H1 (cell line): ENCODE results near the gene SENP6. TPM values are rescaled to one million over a fixed set of nuclear protein-coding genes. Genes with fewer than 3 reads are reported as not detected.

Source experiments
- CTCF ChIA-PET: fragments of 300-600 bp; sonication (Branson Sonifier 250); formaldehyde crosslinking; loops from one replicate; lab custom pipeline; 2021; ENCODE audit not compliant: partially characterized antibody; lab: Charles Lee
- POLR2A ChIA-PET: fragments of 300-600 bp; sonication (Branson Sonifier 250); formaldehyde crosslinking; loops from one replicate; lab custom pipeline; 2021; ENCODE audit warnings: inconsistent platforms; ENCODE audit not compliant: partially characterized antibody; lab: Charles Lee
- DNase-seq, 2 experiments: peaks; one replicate each; pipeline versions ENCODE4 v3.0.0 to v3.0.0-alpha.2; 2010 to 2022; ENCODE audit warnings: low spot score in 2 of 2, low read depth in 1 of 2, mixed read lengths in 1 of 2
- FAIRE-seq: peaks from 2 replicates; lab custom pipeline; 2011; peaks lifted over from hg19 to GRCh38; lab: Jason Lieb, UNC
- H2AFZ ChIP-seq: 2 replicates; pipeline ENCODE4 v1.8.1; 2012; ENCODE audit warnings: low read length, inconsistent platforms
- H2AK5ac ChIP-seq: 2 replicates; pipeline ENCODE4 v1.6.1; 2013; ENCODE audit warnings: low read depth, low read length
- H2BK120ac ChIP-seq: replicated peaks from 2 replicates; pipeline ENCODE3; 2013; ENCODE audit warnings: low read depth, low read length, inconsistent platforms
- H2BK12ac ChIP-seq: 2 replicates; pipeline ENCODE4 v1.6.1; 2013; ENCODE audit warnings: low read depth, low read length
- H2BK15ac ChIP-seq: 2 replicates; pipeline ENCODE4 v1.6.1; 2013; ENCODE audit warnings: low read length
- H2BK20ac ChIP-seq: 2 replicates; pipeline ENCODE4 v1.6.1; 2013; ENCODE audit warnings: low read length
- H2BK5ac ChIP-seq: 2 replicates; pipeline ENCODE4 v1.6.1; 2013; ENCODE audit warnings: low read depth, low read length
- H3K14ac ChIP-seq: 2 replicates; pipeline ENCODE4 v1.6.1; 2013; ENCODE audit warnings: inconsistent platforms; ENCODE audit not compliant: insufficient read length
- H3K18ac ChIP-seq: 2 replicates; pipeline ENCODE4 v1.6.1; 2013; ENCODE audit warnings: low read length; ENCODE audit errors: extremely low read depth
- H3K23ac ChIP-seq: 2 replicates; pipeline ENCODE4 v1.6.1; 2013; ENCODE audit warnings: inconsistent platforms; ENCODE audit not compliant: insufficient read length
- H3K23me2 ChIP-seq: 2 replicates; pipeline ENCODE4 v1.6.1; 2013; ENCODE audit warnings: low read depth, low read length
- H3K27ac ChIP-seq: 2 replicates; pipeline ENCODE4 v1.6.1; 2011; ENCODE audit warnings: low read depth, low read length, inconsistent platforms
- H3K27me3 ChIP-seq, 4 experiments: replicated peaks in 1 of 4; 1 replicate in 1 of 4; 2 replicates in 3 of 4; pipeline versions ENCODE4 v1.6.1 to v1.8.1; 2011 to 2013; ENCODE audit warnings: low read length in 3 of 4, mild to moderate bottlenecking in 3 of 4, inconsistent platforms in 2 of 4, mixed read lengths in 2 of 4, moderate library complexity in 1 of 4; ENCODE audit not compliant: control insufficient read depth in 3 of 4, insufficient read depth in 3 of 4; ENCODE audit errors: extremely low read depth in 1 of 4
- H3K36me3 ChIP-seq, 4 experiments: 2 replicates each; pipeline versions ENCODE4 v1.6.1 to v1.8.1; 2011 to 2013; ENCODE audit warnings: mild to moderate bottlenecking in 4 of 4, low read length in 3 of 4, moderate library complexity in 2 of 4, control low read depth in 1 of 4, inconsistent platforms in 1 of 4; ENCODE audit not compliant: insufficient read depth in 4 of 4, control insufficient read depth in 2 of 4
- H3K4ac ChIP-seq: replicated peaks from 2 replicates; pipeline ENCODE3; 2013; ENCODE audit warnings: low read length, low read depth, mixed read lengths, inconsistent platforms; ENCODE audit not compliant: insufficient read length
- H3K4me1 ChIP-seq, 4 experiments: replicated peaks in 1 of 4; 1 replicate in 1 of 4; 2 replicates in 3 of 4; pipeline versions ENCODE4 v1.6.1 to v1.8.1; 2011 to 2013; ENCODE audit warnings: low read length in 3 of 4, inconsistent platforms in 2 of 4, mixed read lengths in 1 of 4; ENCODE audit not compliant: insufficient read depth in 4 of 4, control insufficient read depth in 3 of 4
- H3K4me2 ChIP-seq, 2 experiments: 2 replicates each; pipeline versions ENCODE4 v1.6.1 to v1.8.1; 2011 to 2013; ENCODE audit warnings: low read depth in 2 of 2, low read length in 2 of 2, control low read depth in 1 of 2, inconsistent platforms in 1 of 2, mild to moderate bottlenecking in 1 of 2; ENCODE audit not compliant: insufficient read depth in 1 of 2
- H3K4me3 ChIP-seq, 4 experiments: fragments of 200-600, 300-600 bp in 1 of 4; sonication (generic), shearing (Covaris generic), sonication (Bioruptor Twin) in 1 of 4; 2 replicates each; pipeline versions ENCODE4 v1.5.1 to v1.8.1; 2011 to 2016; ENCODE audit warnings: low read length in 4 of 4, low read depth in 3 of 4, control low read depth in 2 of 4, inconsistent platforms in 2 of 4, mild to moderate bottlenecking in 2 of 4, mixed read lengths in 1 of 4, moderate library complexity in 1 of 4; ENCODE audit not compliant: insufficient read depth in 2 of 4; ENCODE audit errors: extremely low read depth in 1 of 4
- H3K56ac ChIP-seq: replicated peaks from 2 replicates; pipeline ENCODE3; 2013; ENCODE audit warnings: low read depth, mild to moderate bottlenecking, mixed read lengths, low read length, inconsistent platforms; ENCODE audit not compliant: insufficient read length
- H3K79me1 ChIP-seq: 2 replicates; pipeline ENCODE4 v1.6.1; 2013; ENCODE audit warnings: low read depth, low read length, control low read depth
- H3K79me2 ChIP-seq, 2 experiments: 2 replicates each; pipeline versions ENCODE4 v1.6.1 to v1.8.1; 2012 to 2013; ENCODE audit warnings: low read length in 2 of 2, mild to moderate bottlenecking in 2 of 2, inconsistent platforms in 1 of 2; ENCODE audit not compliant: insufficient read depth in 2 of 2, control insufficient read depth in 1 of 2
- H3K9ac ChIP-seq, 4 experiments: replicated peaks in 1 of 4; 1 replicate in 1 of 4; 2 replicates in 3 of 4; pipeline versions ENCODE4 v1.6.1 to v1.8.1; 2011 to 2013; ENCODE audit warnings: low read depth in 3 of 4, low read length in 3 of 4, control low read depth in 2 of 4, mild to moderate bottlenecking in 2 of 4, moderate library complexity in 2 of 4, inconsistent platforms in 1 of 4; ENCODE audit errors: extremely low read depth in 1 of 4
- H3K9me3 ChIP-seq, 2 experiments: 2 replicates each; pipeline versions ENCODE4 v1.6.1 to v1.8.1; 2012 to 2013; ENCODE audit warnings: mild to moderate bottlenecking in 2 of 2, moderate library complexity in 2 of 2, control low read depth in 1 of 2, inconsistent platforms in 1 of 2, low read depth in 1 of 2, low read length in 1 of 2, mixed read lengths in 1 of 2; ENCODE audit not compliant: insufficient read depth in 2 of 2
- H4K20me1 ChIP-seq, 2 experiments: replicated peaks in 1 of 2; 2 replicates each; pipeline versions ENCODE3 to v1.8.1; 2011 to 2013; ENCODE audit warnings: inconsistent platforms in 2 of 2, low read length in 2 of 2, mild to moderate bottlenecking in 1 of 2; ENCODE audit not compliant: insufficient read depth in 2 of 2, control insufficient read depth in 1 of 2
- H4K5ac ChIP-seq: 2 replicates; pipeline ENCODE4 v1.6.1; 2013; ENCODE audit warnings: low read length, low read depth, mixed read lengths, inconsistent platforms; ENCODE audit not compliant: insufficient read length
- H4K8ac ChIP-seq: 2 replicates; pipeline ENCODE4 v1.8.0; 2013; ENCODE audit warnings: mild to moderate bottlenecking, moderate library complexity, low read length, inconsistent platforms; ENCODE audit not compliant: insufficient read depth; ENCODE audit errors: extremely low read depth
- H4K91ac ChIP-seq: replicated peaks from 2 replicates; pipeline ENCODE3; 2013; ENCODE audit warnings: low read length, mixed read lengths, inconsistent platforms; ENCODE audit not compliant: insufficient read length
- CREB1 ChIP-seq: IDR thresholded peaks from 2 replicates; pipeline ENCODE4 v1.6.1; 2012; ENCODE audit warnings: inconsistent platforms
- CTBP2 ChIP-seq: IDR thresholded peaks from 2 replicates; pipeline ENCODE4 v1.7.0; 2011; ENCODE audit warnings: borderline replicate concordance, mild to moderate bottlenecking, moderate library complexity, mixed read lengths, low read length; ENCODE audit not compliant: insufficient read depth, insufficient read length
- EGR1 ChIP-seq: IDR thresholded peaks from 2 replicates; pipeline ENCODE4 v1.6.1; 2011; ENCODE audit warnings: low read depth, low read length, borderline replicate concordance
- EZH2 ChIP-seq: fragments of 200-600 bp; sonication (generic); IDR thresholded peaks from 2 replicates; pipeline ENCODE4 v1.7.1; 2012; ENCODE audit warnings: low read depth, mild to moderate bottlenecking, moderate library complexity, low read length, inconsistent platforms; ENCODE audit not compliant: severe bottlenecking
- JUND ChIP-seq: IDR thresholded peaks from 2 replicates; pipeline ENCODE4 v1.6.1; 2011; ENCODE audit warnings: mild to moderate bottlenecking, improper control_type of control experiment, low read length
- KDM4A ChIP-seq: IDR thresholded peaks from one replicate; pipeline ENCODE4 v1.7.1; 2012; ENCODE audit warnings: low read depth, mild to moderate bottlenecking, moderate library complexity, low read length, inconsistent platforms; ENCODE audit not compliant: severe bottlenecking
- RXRA ChIP-seq: IDR thresholded peaks from 2 replicates; pipeline ENCODE4 v1.6.1; 2011; ENCODE audit warnings: low read depth, mild to moderate bottlenecking, low read length, moderate library complexity; ENCODE audit not compliant: insufficient read depth
- SRF ChIP-seq: IDR thresholded peaks from 2 replicates; pipeline ENCODE4 v1.6.1; 2011; ENCODE audit warnings: mild to moderate bottlenecking, low read depth, low read length, moderate library complexity
- ZNF274 ChIP-seq: IDR thresholded peaks from 2 replicates; pipeline ENCODE4 v1.7.0; 2012; ENCODE audit warnings: low read length, borderline replicate concordance; ENCODE audit errors: extremely low read depth
- WGBS, 2 experiments: shearing (Covaris generic) in 1 of 2; methylation state at CpG; one replicate each; pipeline versions ENCODE4 v1.1.6 to v1.1.7; 2013 to 2015; ENCODE audit warnings: low lambda C conversion rate in 2 of 2, mixed read lengths in 2 of 2, inconsistent platforms in 1 of 2, low coverage in 1 of 2, missing lambda C conversion rate in 1 of 2; ENCODE audit not compliant: insufficient replicate concordance in 2 of 2, insufficient coverage in 1 of 2, insufficient read length in 1 of 2; ENCODE audit errors: extremely low coverage in 1 of 2, missing lambda C conversion rate in 1 of 2; 5-methylcytosine and 5-hydroxymethylcytosine counted together
- polyA plus RNA-seq, 7 experiments: library from polyadenylated mRNA; depleted of rRNA in 3 of 7; stranded (reverse) in 5 of 7; unstranded in 2 of 7; fragments of >200 nt in 5 of 7; fragments of 200-250 nt in 2 of 7; gene quantifications; 1 replicate in 5 of 7; 2 replicates in 1 of 7; 4 replicates in 1 of 7; pipeline versions ENCODE4 v1.2.1 to v1.2.3, GENCODE V29; 2011 to 2013; ENCODE audit warnings: missing spikeins in 2 of 7, mixed read lengths in 2 of 7
- total RNA-seq: library from RNA; stranded (reverse); fragmentation: NEBNext Ultra II Directional; extraction: Animal tissue kit (Norgen Biotek cat#: 25700); gene quantifications from 2 replicates; pipeline ENCODE4 v1.2.1, GENCODE V29; 2021

SENP6 gene
- total and polyA plus RNA-seq, 2 of the 8 experiments (the other 6 are each of a cell fraction or from before 2014, with no cell fraction given), result 13.8 to 103 TPM

DNA sequence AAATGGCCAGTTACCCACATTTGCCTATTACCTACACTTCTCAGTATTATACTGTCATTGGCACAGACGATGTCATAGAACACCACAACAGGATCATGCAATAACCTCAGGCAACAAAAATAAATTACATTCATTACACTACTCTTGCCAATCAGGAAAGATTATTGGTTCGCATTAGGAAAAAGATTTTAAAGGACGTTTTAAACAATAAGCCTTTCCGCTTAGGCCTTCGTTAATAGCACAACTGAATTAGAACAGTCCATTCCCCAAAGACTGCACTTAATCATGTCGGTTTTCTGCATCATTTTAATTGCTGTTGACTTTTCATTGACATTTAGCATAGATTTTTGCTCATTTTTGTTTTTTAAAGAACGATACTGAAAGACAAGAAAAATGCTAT, 912 bp upstream of the SENP6 start:
- no peak for FAIRE-seq
- no peak overlapping the region for H2BK12ac ChIP-seq
- H3K9ac ChIP-seq, result no peak overlapping the region
- no peak for TF ChIP-seq SRF
- no peak for TF ChIP-seq KDM4A
- TF ChIP-seq CREB1, result no peak
- TF ChIP-seq EZH2, result no peak
- no peak for TF ChIP-seq ZNF274
- TF ChIP-seq JUND, result no peak
- no peak for TF ChIP-seq CTBP2
- TF ChIP-seq RXRA, result no peak
- TF ChIP-seq EGR1, result no peak
- CTCF ChIA-PET, result no interaction called here
- H4K5ac ChIP-seq, result peak overlapping the region; percentile 85
- 0 out of 2 replicates have a peak, but pooled peaks cover 2% of the 10 kb centered on the region for H3K79me1 ChIP-seq
- no peak overlapping the region for H3K23ac ChIP-seq
- no peak overlapping the region for H2AK5ac ChIP-seq
- H3K4me1 ChIP-seq, result peaks cover 0 to 8% (median 2%) of the 10 kb centered on the region in 4 experiments; a peak in 3 of 7 replicates
- POLR2A ChIA-PET, result interaction anchor here (1.1 to 2.6 kb wide), 4 partner anchors 10 to 226 kb away, joined by 3 to 14 read pairs (median 4); no protein-coding TSS in a partner anchor
- no peak overlapping the region for H4K8ac ChIP-seq
- H3K23me2 ChIP-seq, result no peaks in the 10 kb centered on the region; the same call in 1 of the 2 replicates
- H3K36me3 ChIP-seq, result no peaks in the 10 kb centered on the region
- no peak overlapping the region for H3K56ac ChIP-seq
- peak overlapping the region in 2 of 4 experiments; percentile 93 to 99; a peak in 3 of 8 replicates for H3K4me3 ChIP-seq
- no peak overlapping the region for H2BK120ac ChIP-seq
- H3K14ac ChIP-seq, result no peak overlapping the region
- peak overlapping the region; percentile 9 to 81; a peak in 2 of 4 replicates for H3K4me2 ChIP-seq
- no peak overlapping the region for H2BK5ac ChIP-seq
- no peaks in the 10 kb centered on the region for H3K9me3 ChIP-seq
- no peak for DNase-seq
- no peak overlapping the region for H2BK15ac ChIP-seq
- H3K18ac ChIP-seq, result no peak overlapping the region; the same call in 1 of the 2 replicates
- H3K27ac ChIP-seq, result no peak overlapping the region
- peaks cover 26 to 48% of the 10 kb centered on the region in 2 experiments for H3K79me2 ChIP-seq
- no peak overlapping the region for H3K4ac ChIP-seq
- H2BK20ac ChIP-seq, result no peak overlapping the region
- no peaks in the 10 kb centered on the region for H3K27me3 ChIP-seq
- no peak overlapping the region for H4K91ac ChIP-seq
- H2AFZ ChIP-seq, result no peak overlapping the region
- WGBS, 2 experiments, result 83% methylated on average over 7 of the region's 7 CpGs; no CpG with 5 or more reads in 1 of the 2 experiments
- peaks cover 0 to 2% of the 10 kb centered on the region in 2 experiments for H4K20me1 ChIP-seq
